HG03342 (cell line): Measurements from ENCODE around the gene ADSS1.
"Not testable (repeated sequence)": the region's sequence is repeated elsewhere in the genome, so short reads cannot be mapped to it uniquely, and the experiment has no call there.

Experiments
- ATAC-seq: cut with Tn5 transposase; IDR thresholded peaks from one replicate; pipeline ENCODE4 v1.9.1; 2021; ENCODE audit warnings: mild to moderate bottlenecking, moderate library complexity; ENCODE audit not compliant: unreplicated experiment

ADSS1 gene

DNA sequence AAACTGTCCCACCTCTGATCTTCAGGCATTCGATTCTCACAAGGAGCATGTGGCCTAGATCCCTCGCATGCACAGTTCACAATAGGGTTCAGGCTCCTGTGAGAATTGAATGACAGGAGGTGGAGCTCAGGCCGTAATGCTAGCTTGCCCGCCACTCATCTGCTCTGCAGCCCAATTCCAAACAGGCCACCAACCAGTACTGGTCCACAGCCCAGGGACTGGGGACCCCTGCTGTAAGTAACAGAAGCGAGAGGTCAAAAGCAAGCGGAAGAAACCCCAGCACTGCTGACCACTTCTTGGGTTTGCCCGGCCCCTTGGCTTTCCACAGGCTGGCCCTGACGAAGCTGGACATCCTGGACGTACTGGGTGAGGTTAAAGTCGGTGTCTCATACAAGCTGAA lies 20.5 kb downstream of the ADSS1 start:
- ATAC-seq, result no peak

DNA sequence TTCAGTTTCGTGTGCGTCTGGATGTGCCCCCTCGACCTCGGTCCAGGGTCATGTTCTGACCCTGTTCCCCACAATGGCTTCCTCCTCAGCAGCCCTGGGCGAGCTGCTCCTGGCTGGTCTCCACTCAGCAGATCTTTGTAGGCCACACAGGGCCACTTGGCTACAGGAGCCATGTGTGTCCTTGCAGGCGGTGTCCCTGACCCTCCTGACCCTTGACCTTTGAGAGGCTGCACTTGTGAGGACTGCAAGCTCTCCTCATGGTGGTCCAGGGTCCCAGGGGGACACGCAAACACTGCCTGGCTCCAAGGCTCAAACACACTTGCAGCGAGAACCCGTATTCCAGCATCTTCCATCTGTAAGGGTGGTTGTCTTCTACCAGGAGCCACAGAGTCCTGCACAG lies 21.4 kb downstream of the ADSS1 start:
- ATAC-seq, result no peak

DNA sequence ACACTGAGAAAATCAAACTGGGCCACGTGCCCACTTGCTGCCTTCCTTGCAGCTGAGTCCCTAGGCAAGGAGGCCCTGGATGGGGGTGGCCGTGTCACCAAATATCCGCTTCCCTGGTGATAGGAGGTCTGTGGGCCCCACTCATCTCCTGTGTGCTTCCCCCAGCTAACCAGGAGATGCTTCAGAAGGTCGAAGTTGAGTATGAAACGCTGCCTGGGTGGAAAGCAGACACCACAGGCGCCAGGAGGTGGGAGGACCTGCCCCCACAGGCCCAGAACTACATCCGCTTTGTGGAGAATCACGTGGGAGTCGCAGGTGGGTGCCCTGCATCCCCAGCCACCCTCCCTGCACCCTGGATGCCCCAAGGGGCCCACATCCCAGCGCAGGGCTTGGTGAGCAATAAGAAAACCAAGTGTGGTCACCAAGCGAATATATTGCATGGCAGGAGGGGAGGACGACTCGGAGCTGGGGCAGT lies 22.1 kb downstream of the ADSS1 start:
- no peak for ATAC-seq

DNA sequence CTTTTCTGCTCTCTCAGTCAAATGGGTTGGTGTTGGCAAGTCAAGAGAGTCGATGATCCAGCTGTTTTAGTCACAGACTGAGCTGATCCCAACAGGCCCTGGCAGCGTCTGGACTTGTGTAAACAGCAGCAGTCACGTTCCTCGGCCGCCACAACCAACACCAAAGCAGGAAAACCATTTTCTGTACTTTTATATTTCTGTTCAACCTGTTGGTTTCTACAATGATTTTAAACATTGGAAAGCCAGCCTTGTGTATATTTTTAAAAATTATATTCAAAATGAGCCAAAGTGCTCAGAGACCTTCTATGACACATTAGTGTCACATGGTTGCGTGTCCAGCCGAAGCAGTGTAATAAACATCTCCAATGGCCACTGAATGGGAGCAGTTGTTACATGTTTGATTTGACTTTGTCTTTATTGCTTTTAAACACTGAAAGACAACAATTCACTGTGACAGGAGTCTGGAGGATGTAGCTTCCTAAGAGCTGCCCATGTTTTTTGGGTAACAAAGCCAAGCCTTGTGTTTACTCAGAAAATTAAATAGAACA lies 23.0 kb downstream of the ADSS1 start:
- ATAC-seq, result no peak

DNA sequence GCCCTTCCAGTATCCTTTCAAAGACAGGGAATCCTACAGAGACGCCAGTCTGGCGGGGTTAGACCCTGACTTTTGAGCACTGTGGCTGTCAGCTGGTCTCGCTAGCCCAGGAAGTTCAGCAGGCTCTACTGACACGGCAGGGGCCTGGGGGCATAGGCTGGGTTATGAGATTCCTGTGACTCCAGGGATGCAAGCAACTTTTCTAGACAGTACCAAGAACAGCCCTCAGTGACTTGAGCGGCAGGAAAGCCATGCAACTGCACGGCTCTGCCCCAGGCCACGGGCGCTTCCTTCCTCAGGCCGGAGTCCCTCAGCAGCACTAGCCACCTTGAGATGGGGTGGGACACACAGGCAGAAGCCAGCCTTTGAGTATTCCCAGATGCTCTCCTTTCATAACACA lies 23.8 kb downstream of the ADSS1 start:
- ATAC-seq, result no peak

DNA sequence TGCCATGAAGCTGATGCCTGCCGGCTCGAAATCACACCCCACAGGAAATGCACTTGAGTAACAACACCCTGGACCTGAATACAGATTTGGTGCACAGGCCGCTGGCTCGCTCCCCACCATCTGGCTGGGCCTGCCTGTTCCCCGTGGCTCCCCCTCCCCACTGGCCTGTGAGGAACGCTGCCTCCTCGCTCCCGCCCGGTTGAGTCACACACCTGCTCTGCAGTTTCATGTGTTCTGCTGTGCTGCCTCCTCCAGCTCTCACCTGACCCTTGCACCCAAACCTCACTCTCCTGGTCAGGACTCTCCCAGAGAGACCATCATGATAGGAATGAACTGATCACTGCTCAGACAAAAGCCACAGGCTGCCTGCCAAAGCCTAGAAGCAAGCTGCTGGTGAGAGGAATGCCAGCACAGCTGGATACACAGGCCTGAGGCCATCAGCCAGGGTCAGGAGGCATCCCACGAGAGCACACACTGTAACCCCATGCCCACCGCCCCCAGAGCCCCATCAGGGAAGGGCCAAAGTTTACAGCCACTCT lies 25.2 kb downstream of the ADSS1 start:
- no peak for ATAC-seq

DNA sequence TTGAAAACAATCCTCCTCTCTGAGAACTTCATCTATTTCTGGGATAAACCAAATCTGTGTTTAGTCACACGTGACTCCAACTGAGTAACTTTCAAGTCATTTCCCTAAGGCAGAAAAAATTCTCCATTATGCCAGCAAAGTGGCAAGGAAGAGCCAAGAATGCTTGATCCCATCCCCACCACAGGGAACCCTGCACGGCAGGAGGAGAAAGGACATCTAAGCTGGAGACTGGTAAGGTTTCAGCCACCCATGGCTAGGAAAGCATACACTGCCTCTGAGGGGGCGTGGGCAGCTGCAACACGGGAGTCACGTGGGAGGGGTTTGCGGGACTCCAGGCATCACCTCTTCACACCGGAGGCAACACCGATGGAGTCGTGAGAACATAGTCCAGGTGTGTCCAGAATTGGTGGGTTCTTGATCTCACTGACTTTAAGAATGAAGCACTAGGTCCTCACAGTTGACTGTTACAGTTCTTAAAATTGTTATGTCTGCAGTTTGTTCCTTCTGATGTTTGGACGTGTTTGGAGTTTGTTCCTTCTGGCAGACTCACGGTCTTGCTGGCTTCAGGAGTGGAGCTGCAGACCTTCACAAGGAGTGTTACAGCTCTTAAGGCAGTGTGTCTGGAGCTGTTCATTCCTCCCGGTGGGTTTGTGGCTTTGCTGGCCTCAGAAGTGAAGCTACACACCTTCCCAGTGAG lies 26.2 kb downstream of the ADSS1 start:
- no peak for ATAC-seq

DNA sequence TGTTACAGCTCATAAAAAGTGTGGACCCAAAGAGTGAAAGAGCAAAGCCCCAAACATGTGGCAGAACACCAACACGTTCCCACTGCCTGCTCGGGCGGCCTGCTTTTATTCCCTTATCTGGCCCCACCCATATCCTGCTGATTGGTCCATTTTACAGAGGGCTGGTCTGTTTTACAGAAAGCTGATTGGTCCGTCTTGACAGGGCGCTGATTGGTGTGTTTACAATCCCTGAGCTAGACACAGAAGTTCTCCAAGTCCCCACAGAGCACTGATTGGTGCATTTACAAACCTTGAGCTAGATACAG lies 26.7 kb downstream of the ADSS1 start:
- ATAC-seq, result not testable (repeated sequence)

DNA sequence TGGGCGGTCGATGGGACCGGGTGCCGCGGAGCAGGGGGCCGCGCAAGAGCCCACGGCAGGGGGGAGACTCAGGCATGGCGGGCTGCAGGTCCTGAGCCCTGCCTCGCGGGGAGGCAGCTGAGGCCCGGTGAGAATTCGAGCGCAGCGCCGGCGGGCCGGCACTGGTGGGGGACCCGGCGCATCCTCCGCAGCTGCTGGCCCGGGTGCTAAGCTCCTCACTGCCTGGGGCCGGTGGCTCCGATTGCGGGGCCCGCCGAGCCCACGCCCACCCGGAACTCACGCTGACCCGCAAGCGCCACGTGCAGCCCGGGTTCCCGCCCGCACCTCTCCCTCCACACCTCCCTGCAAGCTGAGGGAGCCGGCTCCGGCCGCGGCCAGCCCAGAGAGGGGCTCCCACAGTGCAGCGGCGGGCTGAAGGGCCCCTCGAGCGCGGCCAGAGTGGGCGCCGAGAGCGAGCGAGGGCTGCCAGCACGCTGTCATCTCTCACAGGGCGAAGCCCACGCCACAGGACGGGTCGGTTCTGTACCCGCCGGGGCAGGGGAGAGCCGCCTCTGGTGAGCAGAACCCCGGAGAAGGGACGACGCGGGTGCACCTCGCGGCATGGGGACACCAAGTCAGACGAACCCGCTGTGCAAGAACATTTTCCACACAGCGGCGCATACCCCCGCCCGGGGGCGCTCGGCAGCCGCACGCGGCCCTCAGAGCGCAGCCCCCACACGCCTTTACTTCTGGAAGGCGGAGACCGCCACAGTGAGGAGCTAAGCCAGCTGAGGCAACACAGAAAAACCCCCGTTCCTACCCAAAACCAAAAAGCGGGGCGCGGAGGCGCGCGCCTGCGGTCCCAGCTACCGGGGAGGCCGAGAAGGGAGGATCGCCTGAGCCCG lies 27.8 kb downstream of the ADSS1 start:
- ATAC-seq, result no peak

DNA sequence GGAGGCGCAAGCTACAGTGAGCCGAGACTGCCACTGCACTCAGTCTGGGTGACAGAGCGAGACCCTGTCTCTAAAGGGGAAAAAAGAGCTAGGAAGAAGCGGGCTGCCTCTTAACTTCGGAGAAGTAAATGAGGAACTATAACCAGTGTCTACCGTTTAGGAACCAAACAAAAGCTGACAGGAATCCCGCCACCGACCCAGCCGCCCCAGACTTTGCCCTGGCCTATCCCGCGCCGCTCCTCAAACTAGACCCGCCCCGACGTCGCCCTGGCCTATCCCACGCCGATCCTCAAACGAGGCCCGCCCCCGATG lies 28.4 kb downstream of the ADSS1 start:
- peak; percentile 82 for ATAC-seq

DNA sequence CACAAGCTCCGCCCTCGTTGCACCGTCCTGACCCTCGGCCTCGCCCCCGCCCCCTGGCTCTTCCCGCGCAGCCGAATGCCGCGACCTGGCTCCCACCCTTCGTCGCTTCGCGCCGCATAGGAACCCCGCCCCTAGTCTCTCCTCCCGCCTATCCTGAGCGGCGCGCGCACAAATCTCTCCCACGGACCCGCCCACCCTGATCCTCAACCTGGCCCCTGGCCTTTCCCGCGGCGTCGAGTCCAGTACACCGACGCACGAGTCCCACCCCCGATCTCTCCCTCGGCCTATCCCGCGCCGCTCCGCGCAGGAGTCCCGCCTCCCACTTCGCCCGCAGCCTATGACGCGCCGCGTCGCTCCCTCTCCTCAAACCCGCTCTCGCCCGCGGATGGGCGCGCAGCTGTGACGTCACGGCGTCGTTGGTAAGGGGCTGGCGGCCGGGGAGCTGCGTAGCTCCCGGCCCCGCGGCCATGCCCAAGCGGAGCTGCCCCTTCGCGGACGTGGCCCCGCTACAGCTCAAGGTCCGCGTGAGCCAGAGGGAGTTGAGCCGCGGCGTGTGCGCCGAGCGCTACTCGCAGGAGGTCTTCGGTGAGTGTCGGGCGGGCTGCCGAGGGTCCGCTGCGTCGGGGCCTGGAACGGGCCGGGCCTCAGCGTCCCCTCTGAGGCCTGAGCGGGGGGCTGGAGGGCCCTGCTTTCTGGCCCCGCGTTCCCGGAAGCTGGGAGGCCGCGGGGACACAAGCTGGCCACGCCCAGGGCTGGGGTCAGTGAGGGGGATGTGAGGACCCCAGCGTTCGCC lies 28.9 kb downstream of the ADSS1 start, which contains the start of gene SIVA1:
SIVA1 (plus strand) TSS at position 413 of the 793 bp plus-strand sequence; CDS start at position 468, 55 bp downstream.
- ATAC-seq, result peak; percentile 91

DNA sequence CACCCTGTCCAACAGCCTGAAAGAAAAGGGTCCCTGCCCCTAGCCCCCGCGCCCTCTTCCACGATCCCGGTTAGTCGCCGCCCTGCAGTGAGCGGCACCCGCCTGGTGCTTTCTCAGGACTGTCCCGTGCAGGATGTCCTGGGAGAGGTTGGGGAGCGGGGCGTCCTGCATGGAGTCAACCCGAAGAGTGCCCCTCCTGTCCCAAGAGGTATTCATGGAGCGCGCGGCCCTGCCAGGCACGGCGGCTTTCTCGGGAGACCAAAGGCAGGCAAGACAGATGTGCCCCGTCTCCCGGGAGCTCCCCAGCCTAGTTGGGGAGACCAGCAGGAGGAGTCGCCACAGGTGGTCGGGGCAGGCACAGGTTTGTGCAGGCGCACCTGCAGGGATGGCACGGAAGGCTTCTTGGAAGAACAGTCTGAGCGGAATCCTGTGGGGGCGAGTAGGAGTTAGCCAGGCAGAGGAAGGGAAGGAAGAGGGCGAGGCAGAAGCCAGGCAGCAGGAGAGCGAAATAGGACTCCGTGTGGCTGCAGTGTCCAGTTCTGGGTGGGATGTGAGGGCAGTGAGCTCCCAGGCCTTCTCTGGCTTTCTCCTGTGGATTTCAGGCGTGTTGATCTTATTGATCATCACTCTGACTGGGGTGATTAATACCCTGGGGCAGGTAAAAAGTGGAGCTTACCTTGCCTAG lies 29.6 kb downstream of the ADSS1 start:
- no peak for ATAC-seq

DNA sequence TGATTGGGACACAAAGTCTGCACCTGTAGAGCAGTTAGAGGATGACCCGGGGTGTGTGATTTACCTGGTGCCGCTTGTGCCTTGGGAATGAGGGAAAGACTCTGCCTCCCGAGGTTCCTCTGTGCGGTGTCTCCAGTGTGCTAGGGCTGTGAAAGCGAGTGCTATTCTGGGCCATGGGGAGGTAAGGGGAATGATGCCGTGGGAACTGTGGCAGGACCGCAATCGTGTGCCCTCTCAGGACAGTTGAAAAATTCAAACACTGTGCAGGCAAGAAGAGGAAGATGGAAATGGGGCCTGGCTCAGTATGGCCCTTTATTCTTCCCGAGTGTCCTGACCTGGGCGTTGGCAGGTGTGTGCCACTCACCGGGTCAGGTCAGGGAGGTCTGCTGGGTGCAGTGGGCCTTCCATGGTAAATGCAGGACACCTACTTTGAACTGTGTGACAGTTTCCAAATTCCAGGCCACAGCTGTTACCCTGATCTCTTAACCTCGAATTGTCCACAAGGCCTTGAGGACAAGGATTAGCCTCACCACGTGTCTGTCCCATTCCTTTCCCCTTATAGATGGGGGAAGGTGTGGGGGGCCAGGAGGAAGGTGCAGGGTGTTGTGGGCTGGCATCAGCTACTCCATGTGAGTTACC lies 30.3 kb downstream of the ADSS1 start:
- ATAC-seq, result no peak

DNA sequence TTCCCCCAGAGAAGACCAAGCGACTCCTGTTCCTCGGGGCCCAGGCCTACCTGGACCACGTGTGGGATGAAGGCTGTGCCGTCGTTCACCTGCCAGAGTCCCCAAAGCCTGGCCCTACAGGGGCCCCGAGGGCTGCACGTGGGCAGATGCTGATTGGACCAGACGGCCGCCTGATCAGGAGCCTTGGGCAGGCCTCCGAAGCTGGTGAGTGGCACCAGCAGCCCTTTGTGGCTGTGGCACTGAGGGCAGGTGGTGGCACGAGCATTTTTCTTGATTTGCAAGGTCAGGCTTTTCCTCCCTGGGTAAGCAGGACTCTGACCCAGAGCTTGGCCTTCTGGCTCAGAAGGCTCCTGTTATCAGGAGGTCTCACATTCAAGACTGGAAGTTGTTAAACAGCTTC lies 31.6 kb downstream of the ADSS1 start:
- ATAC-seq, result no peak

DNA sequence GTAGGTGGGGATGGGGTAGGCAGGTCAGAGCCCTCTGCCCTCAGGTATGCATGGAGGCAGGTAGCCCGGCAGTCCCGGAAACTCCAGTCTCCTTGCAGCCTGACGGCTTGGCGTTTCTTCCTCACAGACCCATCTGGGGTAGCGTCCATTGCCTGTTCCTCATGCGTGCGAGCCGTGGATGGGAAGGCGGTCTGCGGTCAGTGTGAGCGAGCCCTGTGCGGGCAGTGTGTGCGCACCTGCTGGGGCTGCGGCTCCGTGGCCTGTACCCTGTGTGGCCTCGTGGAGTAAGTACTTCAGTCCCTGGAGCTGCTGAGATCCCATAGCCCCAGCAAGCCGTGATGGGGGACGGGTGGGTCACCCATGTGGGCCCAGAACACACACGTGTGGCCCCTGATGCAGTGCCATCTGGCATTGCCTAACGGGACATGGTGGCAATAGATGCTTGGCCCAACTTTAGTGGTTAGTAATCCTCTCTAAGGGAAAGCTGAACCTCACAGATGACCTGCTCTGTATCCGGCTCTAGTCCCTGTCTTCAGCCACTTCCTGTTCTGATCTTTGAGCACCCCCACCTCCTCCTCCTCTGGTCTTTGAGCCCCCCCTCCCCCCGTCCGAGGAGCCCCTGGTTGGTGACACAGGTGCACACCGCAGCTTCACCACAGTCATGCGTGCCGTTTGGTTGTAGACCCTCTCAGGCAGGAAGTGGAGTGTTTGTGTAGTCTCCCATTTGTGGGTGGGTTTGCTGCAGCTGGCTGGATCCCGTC lies 32.6 kb downstream of the ADSS1 start:
- no peak for ATAC-seq

DNA sequence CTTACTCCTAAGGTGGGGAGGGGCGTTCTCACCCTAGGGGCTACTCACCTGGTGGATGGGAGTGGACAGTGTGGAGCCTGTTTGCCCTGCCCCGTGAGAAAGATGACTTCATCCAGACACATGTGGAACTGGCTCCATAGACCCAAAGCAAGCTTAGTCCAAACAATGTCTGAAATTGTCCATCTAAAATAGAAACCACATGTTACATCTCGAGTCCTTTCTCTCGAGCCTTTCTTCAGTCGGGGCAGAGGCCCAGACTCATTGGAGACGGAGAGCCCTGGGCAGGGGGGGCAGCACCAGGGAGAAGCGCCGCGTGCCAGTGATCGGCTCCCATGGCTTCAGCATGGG lies 33.2 kb downstream of the ADSS1 start:
- no peak for ATAC-seq

DNA sequence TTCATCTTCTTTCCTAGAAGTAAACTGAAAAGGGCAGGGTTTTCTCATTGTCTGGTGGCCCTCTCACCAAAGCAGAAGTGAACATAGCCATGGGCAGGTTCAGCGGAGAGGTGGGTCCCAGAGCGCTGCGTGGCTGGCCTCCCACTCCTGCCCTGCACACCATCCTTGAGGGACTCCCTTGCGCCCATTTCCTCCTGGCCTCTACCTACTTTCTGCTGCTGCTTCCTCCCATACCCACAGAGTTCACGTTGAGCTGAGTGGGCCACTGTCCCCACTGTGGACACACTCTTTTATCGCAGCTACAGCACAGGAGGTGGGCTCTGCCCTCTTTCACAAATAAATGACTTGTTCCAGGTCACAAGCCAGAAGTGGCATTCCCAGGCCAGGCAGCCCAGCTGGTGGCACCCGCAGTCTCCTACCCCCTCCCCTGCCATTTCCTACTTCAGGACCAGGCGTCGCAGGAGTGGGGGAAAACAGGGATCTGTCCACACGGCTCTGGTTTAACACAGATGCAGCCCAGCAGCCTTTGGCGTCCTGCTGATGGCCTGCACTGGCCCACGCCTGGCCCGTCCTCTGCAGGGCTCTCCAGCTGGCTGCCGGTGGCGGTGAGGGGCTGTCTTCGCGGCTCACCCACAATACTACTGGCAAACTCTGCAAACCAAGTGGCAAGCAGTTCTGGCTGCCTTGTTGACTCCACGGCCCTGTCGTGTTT lies 33.8 kb downstream of the ADSS1 start:
- no peak for ATAC-seq
